WTC11 (cell line): Measurements from ENCODE around the gene CACNA2D4. TPM values are rescaled to one million over a fixed set of nuclear protein-coding genes. Genes with fewer than 3 reads are reported as not detected.

Experiments
- ATAC-seq: fragments of 200-7000 bp; cut with Tn5 transposase; 2 replicates; pipeline ENCODE4 v1.10.0; 2021; ENCODE audit warnings: mild to moderate bottlenecking, moderate library complexity
- CTCF ChIA-PET: fragments of 300-600 bp; sonication (Branson Sonifier 250); formaldehyde crosslinking; loops from one replicate; lab custom pipeline; 2021; ENCODE audit warnings: antibody characterized with exemption; lab: Charles Lee
- POLR2A ChIA-PET: fragments of 350-600 bp; sonication (Branson Sonifier 250); formaldehyde crosslinking; loops from one replicate; lab custom pipeline; 2021; ENCODE audit warnings: antibody characterized with exemption; lab: Charles Lee
- DNase-seq: peaks from one replicate; pipeline ENCODE4 v3.0.0; 2021; ENCODE audit warnings: low spot score
- H3K27ac Mint-ChIP-seq: 2 replicates; pipeline ENCODE4 v1.8.0; 2021; ENCODE audit warnings: mixed read lengths
- H3K27me3 Mint-ChIP-seq: 2 replicates; pipeline ENCODE4 v1.8.0; 2021; ENCODE audit warnings: low read depth, mild to moderate bottlenecking, moderate library complexity, mixed read lengths
- H3K36me3 Mint-ChIP-seq: 2 replicates; pipeline ENCODE4 v1.8.0; 2021; ENCODE audit warnings: mixed read lengths
- H3K4me1 Mint-ChIP-seq: 2 replicates; pipeline ENCODE4 v1.8.0; 2022; ENCODE audit warnings: mixed read lengths
- H3K4me3 Mint-ChIP-seq: 2 replicates; pipeline ENCODE4 v1.8.0; 2021; ENCODE audit warnings: mild to moderate bottlenecking, moderate library complexity, mixed read lengths
- H3K9me3 Mint-ChIP-seq: 2 replicates; pipeline ENCODE4 v1.8.0; 2021; ENCODE audit warnings: mixed read lengths
- AR ChIP-seq: fragments of 250-450 bp; sonication (Bioruptor Pico); IDR thresholded peaks from 2 replicates; pipeline ENCODE4 v1.9.0; 2021; ENCODE audit warnings: mild to moderate bottlenecking
- CTCF ChIP-seq: fragments of 200-600 bp; IDR thresholded peaks from 2 replicates; pipeline ENCODE4 v1.8.0; 2022; ENCODE audit warnings: antibody characterized with exemption
- E2F4 ChIP-seq: sonication (generic); formaldehyde crosslinking; IDR thresholded peaks from 2 replicates; pipeline ENCODE4 v1.8.1; 2022; ENCODE audit warnings: low read depth, mild to moderate bottlenecking, moderate library complexity, missing genetic modification reagents, borderline replicate concordance
- FOXJ3 ChIP-seq: sonication (generic); formaldehyde crosslinking; IDR thresholded peaks from 2 replicates; pipeline ENCODE4 v1.9.0; 2021; ENCODE audit warnings: missing genetic modification reagents, mild to moderate bottlenecking, borderline replicate concordance
- GABPB1 ChIP-seq: sonication (generic); formaldehyde crosslinking; IDR thresholded peaks from 2 replicates; pipeline ENCODE4 v1.8.1; 2023; ENCODE audit warnings: mild to moderate bottlenecking, missing genetic modification reagents
- GRHL2 ChIP-seq: fragments of 250-450 bp; sonication (Bioruptor Pico); IDR thresholded peaks from 2 replicates; pipeline ENCODE4 v1.8.0; 2022; ENCODE audit warnings: mild to moderate bottlenecking, moderate library complexity; ENCODE audit not compliant: insufficient replicate concordance, severe bottlenecking
- IRF1 ChIP-seq: sonication (generic); formaldehyde crosslinking; IDR thresholded peaks from 2 replicates; pipeline ENCODE4 v1.8.0; 2023; ENCODE audit warnings: missing genetic modification reagents
- IRF2 ChIP-seq: sonication (generic); formaldehyde crosslinking; IDR thresholded peaks from 2 replicates; pipeline ENCODE4 v1.8.0; 2022; ENCODE audit warnings: low read depth, missing genetic modification reagents, borderline replicate concordance
- MXD4 ChIP-seq: fragments of 250-450 bp; sonication (Bioruptor Pico); IDR thresholded peaks from 2 replicates; pipeline ENCODE4 v1.8.0; 2021; ENCODE audit warnings: mild to moderate bottlenecking, moderate library complexity, borderline replicate concordance
- NFYB ChIP-seq: sonication (generic); formaldehyde crosslinking; conservative IDR thresholded peaks from 2 replicates; pipeline ENCODE4 v1.8.0; 2022; ENCODE audit warnings: low read depth, missing genetic modification reagents
- NR3C1 ChIP-seq: sonication (generic); formaldehyde crosslinking; conservative IDR thresholded peaks from 2 replicates; pipeline ENCODE4 v1.8.1; 2023; ENCODE audit warnings: low read depth, mild to moderate bottlenecking, missing genetic modification reagents
- RORB ChIP-seq: fragments of 250-450 bp; sonication (Bioruptor Pico); IDR thresholded peaks from 2 replicates; pipeline ENCODE4 v1.9.0; 2021; ENCODE audit warnings: mild to moderate bottlenecking
- SMAD3 ChIP-seq: sonication (generic); formaldehyde crosslinking; IDR thresholded peaks from 2 replicates; pipeline ENCODE4 v1.8.0; 2022; ENCODE audit warnings: missing genetic modification reagents, mild to moderate bottlenecking, borderline replicate concordance
- USF2 ChIP-seq: sonication (generic); formaldehyde crosslinking; IDR thresholded peaks from 2 replicates; pipeline ENCODE4 v1.8.1; 2023; ENCODE audit warnings: mild to moderate bottlenecking, missing genetic modification reagents, moderate library complexity
- ZBTB21 ChIP-seq: sonication (generic); formaldehyde crosslinking; IDR thresholded peaks from 2 replicates; pipeline ENCODE4 v1.8.1; 2023; ENCODE audit warnings: mild to moderate bottlenecking, missing genetic modification reagents, borderline replicate concordance
- ZNF121 ChIP-seq: sonication (generic); formaldehyde crosslinking; IDR thresholded peaks from 2 replicates; pipeline ENCODE4 v1.8.0; 2023; ENCODE audit warnings: missing genetic modification reagents
- ZNF219 ChIP-seq: sonication (generic); formaldehyde crosslinking; IDR thresholded peaks from 2 replicates; pipeline ENCODE4 v1.8.0; 2023; ENCODE audit warnings: missing genetic modification reagents, mild to moderate bottlenecking, borderline replicate concordance
- ZNF232 ChIP-seq: sonication (generic); formaldehyde crosslinking; IDR thresholded peaks from 2 replicates; pipeline ENCODE4 v1.8.0; 2022; ENCODE audit warnings: mild to moderate bottlenecking, missing genetic modification reagents
- ZNF423 ChIP-seq: fragments of 250-450 bp; sonication (Bioruptor Pico); IDR thresholded peaks from 2 replicates; pipeline ENCODE4 v2.1.2; 2022; ENCODE audit warnings: mild to moderate bottlenecking, moderate library complexity
- ZNF532 ChIP-seq: fragments of 250-450 bp; sonication (Bioruptor Pico); IDR thresholded peaks from 2 replicates; pipeline ENCODE4 v1.9.0; 2021; ENCODE audit warnings: mild to moderate bottlenecking, borderline replicate concordance
- ZNF671 ChIP-seq: fragments of 250-450 bp; sonication (Bioruptor Pico); IDR thresholded peaks from 2 replicates; pipeline ENCODE4 v1.8.0; 2021; ENCODE audit warnings: mild to moderate bottlenecking
- total RNA-seq: library from RNA; stranded (reverse); gene quantifications from 3 replicates; pipeline ENCODE4 v1.2.3, GENCODE V29; 2021

CACNA2D4 gene
- total RNA-seq, 1 experiment from 2014 or later, result 0.04 TPM

GRCh38 chr12:1939331-1939730 lies 20.9 kb upstream of the CACNA2D4 start (continued):
- no peak for TF ChIP-seq CTCF
- TF ChIP-seq ZNF671 (CRISPR knock-in tag), result no peak
- TF ChIP-seq IRF1, result no peak
- TF ChIP-seq MXD4, result no peak
- no peak for TF ChIP-seq NR3C1 (CRISPR knock-in tag)
- TF ChIP-seq IRF2 (CRISPR knock-in tag), result no peak
- TF ChIP-seq E2F4 (CRISPR knock-in tag), result no peak
- TF ChIP-seq ZNF423 (CRISPR knock-in tag), result no peak
- TF ChIP-seq ZNF232 (CRISPR knock-in tag), result no peak
- TF ChIP-seq ZNF121 (CRISPR knock-in tag), result no peak

- H3K27me3 Mint-ChIP-seq, result no peaks in the 10 kb centered on the region
- ChIA-PET POLR2A (no interaction called here), CTCF (interaction anchor here (3.4 kb wide), 1 partner anchor 304 kb away, joined by 41 read pairs; no protein-coding TSS in a partner anchor)
- no peak overlapping the region for H3K4me3 Mint-ChIP-seq
- ATAC-seq (no peak), DNase-seq (no peak)
- no peak overlapping the region; the same call in 1 of the 2 replicates for H3K27ac Mint-ChIP-seq
- peaks cover 4% of the 10 kb centered on the region for H3K4me1 Mint-ChIP-seq
- no peaks in the 10 kb centered on the region for H3K9me3 Mint-ChIP-seq
- H3K36me3 Mint-ChIP-seq, result peaks cover 6% of the 10 kb centered on the region
- TF ChIP-seq AR (CRISPR knock-in tag) (no peak), E2F4 (CRISPR knock-in tag) (no peak), ZNF532 (CRISPR knock-in tag) (no peak), FOXJ3 (no peak), GRHL2 (CRISPR knock-in tag) (no peak), ZNF219 (no peak), RORB (no peak), GABPB1 (CRISPR knock-in tag) (no peak), ZBTB21 (CRISPR knock-in tag) (no peak), USF2 (CRISPR knock-in tag) (no peak), SMAD3 (no peak), NFYB (CRISPR knock-in tag) (no peak)
Measured at GRCh38 chr12:1937481-1938224, 19.2 kb upstream of the CACNA2D4 start.
